ENCODE results near the gene PPM1M. TPM values are rescaled to one million over a fixed set of nuclear protein-coding genes. Genes with fewer than 3 reads are reported as not detected.

PPM1M gene
- total and polyA plus RNA-seq, 4 donors: 18.2 to 53.6 (median 35.0) TPM

DNA sequence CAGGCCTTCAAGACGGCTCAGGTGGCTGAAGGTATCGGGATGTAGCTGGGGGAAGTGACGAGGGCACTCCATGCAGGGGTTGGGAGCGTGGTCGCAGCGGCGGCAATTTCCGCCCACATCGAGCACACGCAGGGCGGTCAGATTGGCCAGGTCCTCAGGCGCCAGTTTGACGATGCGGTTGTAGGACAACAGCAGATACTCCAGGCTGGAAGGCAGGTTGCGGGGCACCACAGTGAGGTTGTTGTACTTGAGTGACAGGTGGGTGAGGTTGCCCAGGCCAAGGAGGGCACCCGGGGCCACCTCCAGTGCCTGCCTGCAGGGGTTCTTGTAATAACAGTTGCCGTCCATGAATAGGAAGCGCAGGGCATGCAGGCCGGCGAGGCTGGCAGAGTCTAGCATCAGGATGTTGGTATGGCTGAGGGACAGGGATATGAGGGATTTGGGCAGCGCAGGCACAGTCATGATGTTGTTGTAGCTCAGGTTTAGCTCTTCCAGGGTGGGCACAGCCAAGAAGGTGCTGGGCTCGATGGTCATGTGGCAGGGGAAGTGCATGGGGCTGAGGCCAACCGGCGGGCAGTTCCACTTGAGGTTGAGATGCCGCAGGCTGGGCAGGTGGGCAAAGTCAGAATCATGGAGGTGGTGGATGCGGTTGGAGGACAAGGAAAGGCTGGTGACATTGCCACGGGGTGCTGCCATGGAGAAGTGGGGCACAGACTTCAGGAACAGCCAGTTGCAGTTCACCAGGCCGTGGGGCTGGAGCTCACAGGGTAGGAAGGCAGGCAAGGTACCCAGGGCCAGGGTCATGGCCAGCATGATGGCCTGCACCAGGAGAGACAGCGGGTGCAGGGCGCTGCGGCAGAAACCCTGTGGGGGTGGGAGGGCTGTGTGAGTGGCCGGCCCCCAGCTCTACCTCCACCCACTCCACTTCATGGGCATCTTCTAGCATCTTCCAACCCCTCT lies 21.8 kb upstream of the PPM1M start:
- no peak for ATAC-seq (ENCODE audit: insufficient read depth, low FRiP score)
- WGBS, 2 donors: 94 to 96% methylated on average over 32 of the region's 32 CpGs
- H3K36me3 ChIP-seq (ENCODE audit: control insufficient read depth in 4 of 4, insufficient read depth in 4 of 4, low read length in 4 of 4): peaks cover 0 to 10% (median 3%) of the 10 kb centered on the region in 4 donors

GRCh38 chr3:52225452-52226228 lies 19.9 kb upstream of the PPM1M start, which contains the start of gene TLR9:
TLR9 (minus strand) TSS chr3:52225645; CDS start chr3:52225529, 116 bp downstream.
- no peaks in the 10 kb centered on the region for H3K27me3 ChIP-seq (ENCODE audit: control insufficient read depth in 3 of 3, insufficient read depth in 3 of 3, low read length in 2 of 3)
- H3K4me1 ChIP-seq (ENCODE audit: control insufficient read depth in 5 of 5, insufficient read depth in 5 of 5, low read length in 5 of 5): peaks cover 0 to 7% (median 3%) of the 10 kb centered on the region in 5 donors
- 29 to 56% methylated on average over 9 of the region's 9 CpGs for WGBS, 2 donors
- no peak for ATAC-seq (ENCODE audit: insufficient read depth, low FRiP score)
- no peaks in the 10 kb centered on the region for H3K9me3 ChIP-seq (ENCODE audit: control insufficient read depth in 4 of 4, insufficient read depth in 3 of 4, low read length in 3 of 4)
- no peak within 1 kb of the TSS for H3K4me3 ChIP-seq
- peaks cover 0 to 29% (median 5%) of the 10 kb centered on the region in 4 donors for H3K36me3 ChIP-seq (ENCODE audit: control insufficient read depth in 4 of 4, insufficient read depth in 4 of 4, low read length in 4 of 4)
- no peak for DNase-seq
- H3K9ac ChIP-seq (ENCODE audit: insufficient read depth in 1 of 2, low read length in 2 of 2): no peak within 1 kb of the TSS
- H3K27ac ChIP-seq (ENCODE audit: low read depth in 1 of 2, low read length in 1 of 2): no peak within 1 kb of the TSS
- TF ChIP-seq, protein P1, sequence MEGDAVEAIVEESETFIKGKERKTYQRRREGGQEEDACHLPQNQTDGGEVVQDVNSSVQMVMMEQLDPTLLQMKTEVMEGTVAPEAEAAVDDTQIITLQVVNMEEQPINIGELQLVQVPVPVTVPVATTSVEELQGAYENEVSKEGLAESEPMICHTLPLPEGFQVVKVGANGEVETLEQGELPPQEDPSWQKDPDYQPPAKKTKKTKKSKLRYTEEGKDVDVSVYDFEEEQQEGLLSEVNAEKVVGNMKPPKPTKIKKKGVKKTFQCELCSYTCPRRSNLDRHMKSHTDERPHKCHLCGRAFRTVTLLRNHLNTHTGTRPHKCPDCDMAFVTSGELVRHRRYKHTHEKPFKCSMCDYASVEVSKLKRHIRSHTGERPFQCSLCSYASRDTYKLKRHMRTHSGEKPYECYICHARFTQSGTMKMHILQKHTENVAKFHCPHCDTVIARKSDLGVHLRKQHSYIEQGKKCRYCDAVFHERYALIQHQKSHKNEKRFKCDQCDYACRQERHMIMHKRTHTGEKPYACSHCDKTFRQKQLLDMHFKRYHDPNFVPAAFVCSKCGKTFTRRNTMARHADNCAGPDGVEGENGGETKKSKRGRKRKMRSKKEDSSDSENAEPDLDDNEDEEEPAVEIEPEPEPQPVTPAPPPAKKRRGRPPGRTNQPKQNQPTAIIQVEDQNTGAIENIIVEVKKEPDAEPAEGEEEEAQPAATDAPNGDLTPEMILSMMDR (IDR thresholded peaks at IDR 0.05; ENCODE audit: control extremely low read depth, extremely low read depth): no peak

More for the DNA sequence above, 21.8 kb upstream of the PPM1M start:
- DNase-seq: no peak
- Histone ChIP-seq H3K9ac (ENCODE audit: insufficient read depth in 1 of 2, low read length in 2 of 2) (no peak overlapping the region), H3K9me3 (ENCODE audit: control insufficient read depth in 4 of 4, insufficient read depth in 3 of 4, low read length in 3 of 4) (no peaks in the 10 kb centered on the region), H3K27me3 (ENCODE audit: control insufficient read depth in 3 of 3, insufficient read depth in 3 of 3, low read length in 2 of 3) (no peaks in the 10 kb centered on the region), H3K27ac (ENCODE audit: low read depth in 1 of 2, low read length in 1 of 2) (no peak overlapping the region), H3K4me1 (ENCODE audit: control insufficient read depth in 5 of 5, insufficient read depth in 5 of 5, low read length in 5 of 5) (peaks cover 0 to 21% (median 11%) of the 10 kb centered on the region in 5 donors), H3K4me3 (no peak overlapping the region)
- TF ChIP-seq, protein P1 (IDR thresholded peaks at IDR 0.05; ENCODE audit: control extremely low read depth, extremely low read depth): no peak

DNA sequence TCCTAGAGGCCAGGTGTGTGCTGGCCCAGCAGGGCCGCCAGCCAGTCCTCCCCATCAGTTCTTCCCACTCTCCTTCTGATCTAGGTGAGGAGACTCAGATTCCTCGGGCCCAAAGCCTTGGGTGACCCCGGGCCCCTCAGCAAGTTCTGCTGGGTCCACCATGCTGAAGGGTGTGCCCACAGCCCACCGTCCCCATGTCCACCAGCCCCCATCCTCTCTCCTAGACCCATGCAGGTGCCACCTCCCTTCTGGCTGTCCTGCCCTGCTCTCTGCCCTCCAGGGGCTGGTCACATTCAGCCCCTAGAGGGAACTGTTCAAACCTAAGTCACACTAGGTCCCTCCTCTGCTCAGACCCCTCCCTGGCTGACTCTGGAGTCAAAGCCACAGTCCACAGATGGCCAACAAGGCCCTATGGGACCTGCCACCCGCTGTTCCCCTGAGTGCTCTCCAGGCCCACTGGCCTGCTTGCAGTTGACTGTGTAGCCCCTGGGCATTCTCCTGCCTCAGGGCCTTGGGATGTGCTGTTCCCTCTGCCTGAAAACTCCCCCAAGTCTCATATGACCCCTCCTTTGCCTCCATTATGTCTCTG lies 19.2 kb upstream of the PPM1M start:
- TF ChIP-seq, protein P1 (IDR thresholded peaks at IDR 0.05; ENCODE audit: control extremely low read depth, extremely low read depth): no peak
- Histone ChIP-seq H3K4me1 (ENCODE audit: control insufficient read depth in 5 of 5, insufficient read depth in 5 of 5, low read length in 5 of 5) (peaks cover 0 to 4% (median 0%) of the 10 kb centered on the region in 5 donors), H3K4me3 (no peak overlapping the region), H3K9ac (ENCODE audit: insufficient read depth in 1 of 2, low read length in 2 of 2) (no peak overlapping the region), H3K27ac (ENCODE audit: low read depth in 1 of 2, low read length in 1 of 2) (no peak overlapping the region), H3K36me3 (ENCODE audit: control insufficient read depth in 4 of 4, insufficient read depth in 4 of 4, low read length in 4 of 4) (peaks cover 0 to 35% (median 9%) of the 10 kb centered on the region in 4 donors), H3K27me3 (ENCODE audit: control insufficient read depth in 3 of 3, insufficient read depth in 3 of 3, low read length in 2 of 3) (no peaks in the 10 kb centered on the region), H3K9me3 (ENCODE audit: control insufficient read depth in 4 of 4, insufficient read depth in 3 of 4, low read length in 3 of 4) (no peaks in the 10 kb centered on the region)
- no peak for DNase-seq
- 76 to 82% methylated on average over 5 of the region's 5 CpGs for WGBS, 2 donors
- ATAC-seq (ENCODE audit: insufficient read depth, low FRiP score): no peak
